Aorta (tissue), 5 donors: ENCODE results near the gene ARHGAP40. TPM values are rescaled to one million over a fixed set of nuclear protein-coding genes. Genes with fewer than 3 reads are reported as not detected.

Experiments
- ATAC-seq: fragments of 200-7000 bp; cut with Tn5 transposase; one replicate; pipeline ENCODE4 v1.9.1; 2022; ENCODE audit warnings: moderate library complexity; ENCODE audit not compliant: low FRiP score
- DNase-seq, 2 donors: peaks; one replicate each; pipeline ENCODE4 v3.0.0-alpha.2; 2020
- H3K27ac ChIP-seq, 2 donors: one replicate each; pipeline ENCODE4 v1.5.1; 2013; ENCODE audit warnings: low read length in 2 of 2, mild to moderate bottlenecking in 2 of 2, moderate library complexity in 2 of 2, control low read depth in 1 of 2, inconsistent platforms in 1 of 2, low read depth in 1 of 2
- H3K27me3 ChIP-seq, 2 donors: one replicate each; pipeline ENCODE4 v1.6.1; 2013; ENCODE audit warnings: control low read depth in 1 of 2, low read length in 1 of 2, mild to moderate bottlenecking in 1 of 2, moderate library complexity in 1 of 2; ENCODE audit not compliant: insufficient read depth in 2 of 2, control insufficient read depth in 1 of 2
- H3K36me3 ChIP-seq, 2 donors: one replicate each; pipeline ENCODE4 v1.6.1; 2013; ENCODE audit warnings: control low read depth in 1 of 2, low read length in 1 of 2, mild to moderate bottlenecking in 1 of 2; ENCODE audit not compliant: insufficient read depth in 2 of 2, control insufficient read depth in 1 of 2
- H3K4me1 ChIP-seq, 2 donors: one replicate each; pipeline ENCODE4 v1.6.1; 2013; ENCODE audit warnings: low read length in 2 of 2, control low read depth in 1 of 2, mild to moderate bottlenecking in 1 of 2, moderate library complexity in 1 of 2; ENCODE audit not compliant: insufficient read depth in 2 of 2, control insufficient read depth in 1 of 2
- H3K4me3 ChIP-seq, 2 donors: one replicate each; pipeline ENCODE4 v1.5.1; 2013; ENCODE audit warnings: low read length in 2 of 2, control low read depth in 1 of 2, mild to moderate bottlenecking in 1 of 2
- H3K9me3 ChIP-seq: one replicate; pipeline ENCODE4 v1.6.1; 2013; ENCODE audit warnings: mild to moderate bottlenecking, low read length; ENCODE audit not compliant: control insufficient read depth
- WGBS, 2 donors: extraction: QIAGEN DNeasy Blood & Tissue Kit; methylation state at CpG; one replicate each; pipeline ENCODE4 v1.1.7; 2013; 5-methylcytosine and 5-hydroxymethylcytosine counted together
- intact Hi-C, 2 donors: fragments of 100-400 bp; cut with DNase I; formaldehyde crosslinking; loops; one replicate each; pipeline versions ENCODE4 v1.14.2 to v1.15.0; 2022
- polyA plus RNA-seq, 2 donors: library from polyadenylated mRNA; stranded (reverse); fragments of 200-250 nt; gene quantifications; one replicate each; pipeline ENCODE4 v1.2.3, GENCODE V29; 2013
- total RNA-seq, 2 donors: library from RNA; stranded (reverse); fragmentation: NEBNext Ultra II Directional; extraction: Animal tissue kit (Norgen Biotek cat#: 25700); gene quantifications; one replicate each; pipeline ENCODE4 v1.2.1, GENCODE V29; 2021
- donor health status: healthy with polysubstance abuse.
- donor health status: Bipolar disorder and iron deficiency.
- donor health status: DM: no; HTN: no; CAD: no.
- donor health status: DM: no; HTN: no; CAD: no.
- donor health status: DM: yes; HTN: yes; CAD: no.

ARHGAP40 gene
- total and polyA plus RNA-seq, 4 donors, result not detected

DNA sequence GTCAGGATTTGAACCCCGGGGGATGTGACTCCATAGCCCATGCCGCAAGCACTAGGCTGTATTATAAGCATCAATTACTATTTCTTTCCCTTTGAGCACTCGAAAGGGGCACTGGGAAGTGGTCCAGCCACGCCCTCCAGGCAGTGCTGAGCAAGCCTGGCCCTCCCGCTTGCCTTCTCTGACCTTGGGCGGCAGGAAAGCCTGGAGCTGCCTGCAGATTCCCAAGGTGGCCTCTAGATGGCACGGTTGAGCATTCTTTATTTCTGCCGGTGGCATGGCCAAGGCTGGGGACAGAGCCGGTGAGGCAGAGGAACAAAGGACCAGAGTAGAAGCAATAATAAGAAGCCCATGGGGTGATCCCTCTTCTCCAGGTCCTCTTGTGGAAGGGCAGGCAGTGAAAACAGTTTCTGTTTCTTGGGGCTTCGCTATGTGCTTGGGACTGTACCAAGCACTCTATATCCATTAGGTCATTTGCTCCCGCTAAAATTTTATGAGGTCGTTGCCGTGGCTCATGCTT is 32.0 kb downstream of the ARHGAP40 start:
- Histone ChIP-seq H3K27ac (no peak overlapping the region), H3K36me3 (no peaks in the 10 kb centered on the region), H3K4me1 (no peaks in the 10 kb centered on the region), H3K9me3 (no peaks in the 10 kb centered on the region), H3K4me3 (no peak overlapping the region), H3K27me3 (no peaks in the 10 kb centered on the region)
- intact Hi-C loops, result no loop called here
- DNase-seq (no peak), ATAC-seq (no peak)
- 31 to 36% methylated on average over 13 of the region's 13 CpGs for WGBS, 2 donors

DNA sequence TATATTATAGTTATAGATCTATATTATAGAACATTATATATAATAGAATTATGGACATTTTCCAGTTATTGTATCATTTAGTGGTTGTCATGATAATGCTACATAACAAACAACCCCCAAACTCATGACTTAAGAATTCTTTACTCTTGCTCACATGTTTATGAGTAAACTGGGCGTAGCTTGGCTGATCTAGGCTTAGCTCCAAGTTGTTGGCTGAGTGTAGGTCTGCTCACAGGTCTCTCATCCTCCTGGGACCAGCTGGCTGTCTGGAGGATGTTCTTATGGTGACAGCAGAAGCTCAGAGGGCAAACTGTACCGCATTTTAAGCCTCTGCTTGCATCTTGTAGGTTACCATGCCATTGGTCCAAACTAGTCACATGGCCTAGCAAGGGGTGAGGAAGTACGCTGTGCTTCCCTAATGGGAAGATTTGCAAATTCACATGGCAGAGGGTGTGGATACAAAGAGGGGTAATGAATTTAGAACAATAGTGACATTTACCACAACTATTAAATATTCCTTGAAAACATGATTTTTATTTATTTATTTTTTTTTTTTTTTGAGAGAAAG is 34.2 kb downstream of the ARHGAP40 start:
- no peaks in the 10 kb centered on the region for H3K9me3 ChIP-seq
- H3K36me3 ChIP-seq, result no peaks in the 10 kb centered on the region
- 41 to 44% methylated on average over 3 of the region's 3 CpGs for WGBS, 2 donors
- no peaks in the 10 kb centered on the region for H3K4me1 ChIP-seq
- ATAC-seq (no peak), DNase-seq (no peak)
- no peak overlapping the region for H3K27ac ChIP-seq
- no peak overlapping the region for H3K4me3 ChIP-seq
- H3K27me3 ChIP-seq, result no peaks in the 10 kb centered on the region
- intact Hi-C loops, result no loop called here

DNA sequence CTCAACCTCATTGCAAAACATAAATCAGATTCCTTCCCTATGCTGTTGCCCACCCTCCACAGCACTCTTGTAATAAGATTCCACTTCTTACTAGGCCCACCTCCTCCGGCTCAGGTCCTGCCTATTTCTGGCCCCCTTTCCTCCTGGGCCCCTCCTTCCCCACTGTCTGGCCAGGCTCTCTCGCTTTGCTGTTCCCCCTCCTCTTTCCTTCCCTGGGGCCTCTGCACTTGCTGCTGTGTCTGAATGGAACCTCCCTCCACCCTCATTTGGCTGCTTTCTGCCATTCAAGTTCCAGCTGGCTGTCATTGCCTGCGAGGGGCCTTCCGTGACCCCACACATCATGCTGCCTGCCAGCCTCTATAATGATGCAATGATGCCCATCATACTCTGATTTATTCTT is 38.9 kb downstream of the ARHGAP40 start:
- no peaks in the 10 kb centered on the region for H3K27me3 ChIP-seq
- 14 to 19% methylated on average over 4 of the region's 4 CpGs for WGBS, 2 donors
- intact Hi-C loops, result loop anchor here in 1 of 2 donors (10.0 kb wide), 2 partner anchors 114 to 144 kb away; no protein-coding TSS in a partner anchor
- no peak overlapping the region for H3K4me3 ChIP-seq
- H3K36me3 ChIP-seq, result no peaks in the 10 kb centered on the region
- H3K9me3 ChIP-seq, result no peaks in the 10 kb centered on the region
- H3K27ac ChIP-seq, result no peak overlapping the region
- no peak for ATAC-seq
- no peaks in the 10 kb centered on the region for H3K4me1 ChIP-seq
- DNase-seq, result no peak

DNA sequence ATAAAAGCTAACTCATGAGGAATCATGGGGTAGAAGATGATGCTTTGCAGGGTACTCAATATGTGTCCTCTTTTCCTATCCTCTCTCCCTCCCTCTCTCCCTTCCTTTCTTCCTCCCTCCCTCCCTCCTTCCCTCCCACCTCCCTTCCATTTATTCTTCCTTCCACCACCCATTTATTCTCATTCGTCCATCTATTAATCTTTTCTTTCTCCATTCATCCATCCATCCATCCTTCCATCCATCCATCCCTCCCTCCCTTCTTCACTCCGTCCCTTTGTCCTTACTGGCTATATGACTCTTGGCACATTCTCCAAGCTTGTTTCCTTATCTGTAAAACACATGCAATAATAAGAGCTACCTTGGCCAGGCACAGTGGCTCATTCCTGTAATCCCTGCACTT is 40.9 kb downstream of the ARHGAP40 start:
- DNase-seq (no peak), ATAC-seq (no peak)
- Histone ChIP-seq H3K27ac (no peak overlapping the region), H3K4me1 (no peaks in the 10 kb centered on the region), H3K4me3 (no peak overlapping the region), H3K27me3 (no peaks in the 10 kb centered on the region), H3K36me3 (no peaks in the 10 kb centered on the region), H3K9me3 (no peaks in the 10 kb centered on the region)
- WGBS, 2 donors, result 73 to 82% methylated on average over 2 of the region's 2 CpGs
- intact Hi-C loops, result loop anchor here in 1 of 2 donors (10.0 kb wide), 2 partner anchors 112 to 142 kb away; no protein-coding TSS in a partner anchor

DNA sequence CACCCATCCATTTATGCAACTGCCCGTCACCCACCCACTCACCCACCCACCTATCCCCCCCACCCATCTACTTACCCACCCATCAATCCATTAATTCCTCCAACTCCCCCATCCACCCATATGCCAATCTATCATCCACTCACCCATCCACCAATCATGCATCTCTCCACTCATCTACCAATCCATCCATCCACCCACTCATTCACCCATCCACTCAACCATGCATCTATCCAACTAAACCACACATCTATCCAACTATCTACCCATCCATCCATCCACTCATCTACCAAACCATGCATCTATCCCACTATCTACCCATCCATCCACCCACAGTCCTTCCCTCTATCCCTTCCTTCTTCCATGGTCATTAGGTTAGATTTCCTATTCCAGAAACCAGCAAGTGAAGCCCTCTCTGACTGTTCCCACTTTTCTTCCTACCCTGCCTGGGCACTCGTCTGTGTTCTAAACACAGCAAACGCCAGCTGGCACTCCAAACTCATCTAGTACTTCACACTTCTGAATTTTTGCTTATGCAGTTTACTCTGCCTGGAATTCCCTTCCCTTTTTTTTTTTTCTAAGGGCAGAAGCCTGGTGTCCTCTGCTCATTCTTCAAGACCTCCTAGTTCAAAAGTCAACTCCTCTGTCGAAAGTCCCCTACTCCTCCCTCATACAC is 43.1 kb downstream of the ARHGAP40 start:
- ATAC-seq, result no peak
- no peak overlapping the region for H3K4me3 ChIP-seq
- no peaks in the 10 kb centered on the region for H3K4me1 ChIP-seq
- H3K27me3 ChIP-seq, result no peaks in the 10 kb centered on the region
- no peak overlapping the region for H3K27ac ChIP-seq
- no peak for DNase-seq
- H3K36me3 ChIP-seq, result no peaks in the 10 kb centered on the region
- intact Hi-C loops, result loop anchor here (5.0 to 10.0 kb wide), 4 partner anchors 103 to 248 kb away; partner anchors contain the start of gene ACTR5 (in 1 of the 2)
- H3K9me3 ChIP-seq, result no peaks in the 10 kb centered on the region
- WGBS, 2 donors, result 41 to 45% methylated on average over 4 of the region's 4 CpGs

DNA sequence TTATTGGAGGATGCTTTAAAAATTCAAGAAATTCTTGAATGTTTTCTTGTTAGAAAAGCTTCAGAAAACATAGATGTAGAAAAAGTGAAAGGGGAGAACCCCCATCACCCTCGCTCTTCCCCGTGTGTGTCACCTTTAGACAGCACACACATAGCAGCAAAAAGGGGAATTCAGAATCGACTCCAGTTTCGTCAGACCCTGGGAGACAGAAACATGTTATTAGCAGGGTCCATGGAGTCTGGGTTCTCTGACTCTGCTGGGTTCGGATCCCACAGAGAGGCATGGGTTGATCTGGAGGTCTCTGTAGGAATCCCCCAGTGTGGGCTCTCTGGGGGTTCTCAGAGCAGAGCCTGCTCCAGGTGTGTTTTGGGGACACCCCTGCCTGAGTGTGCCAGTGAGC is 43.7 kb downstream of the ARHGAP40 start:
- Histone ChIP-seq H3K36me3 (no peaks in the 10 kb centered on the region), H3K4me1 (no peaks in the 10 kb centered on the region), H3K27ac (no peak overlapping the region), H3K4me3 (no peak overlapping the region), H3K27me3 (no peaks in the 10 kb centered on the region), H3K9me3 (no peaks in the 10 kb centered on the region)
- DNase-seq (no peak), ATAC-seq (no peak)
- WGBS, 2 donors, result 46 to 57% methylated on average over 5 of the region's 5 CpGs
- intact Hi-C loops, result loop anchor here (5.0 to 10.0 kb wide), 4 partner anchors 102 to 247 kb away; partner anchors contain the start of gene ACTR5 (in 1 of the 2)

DNA sequence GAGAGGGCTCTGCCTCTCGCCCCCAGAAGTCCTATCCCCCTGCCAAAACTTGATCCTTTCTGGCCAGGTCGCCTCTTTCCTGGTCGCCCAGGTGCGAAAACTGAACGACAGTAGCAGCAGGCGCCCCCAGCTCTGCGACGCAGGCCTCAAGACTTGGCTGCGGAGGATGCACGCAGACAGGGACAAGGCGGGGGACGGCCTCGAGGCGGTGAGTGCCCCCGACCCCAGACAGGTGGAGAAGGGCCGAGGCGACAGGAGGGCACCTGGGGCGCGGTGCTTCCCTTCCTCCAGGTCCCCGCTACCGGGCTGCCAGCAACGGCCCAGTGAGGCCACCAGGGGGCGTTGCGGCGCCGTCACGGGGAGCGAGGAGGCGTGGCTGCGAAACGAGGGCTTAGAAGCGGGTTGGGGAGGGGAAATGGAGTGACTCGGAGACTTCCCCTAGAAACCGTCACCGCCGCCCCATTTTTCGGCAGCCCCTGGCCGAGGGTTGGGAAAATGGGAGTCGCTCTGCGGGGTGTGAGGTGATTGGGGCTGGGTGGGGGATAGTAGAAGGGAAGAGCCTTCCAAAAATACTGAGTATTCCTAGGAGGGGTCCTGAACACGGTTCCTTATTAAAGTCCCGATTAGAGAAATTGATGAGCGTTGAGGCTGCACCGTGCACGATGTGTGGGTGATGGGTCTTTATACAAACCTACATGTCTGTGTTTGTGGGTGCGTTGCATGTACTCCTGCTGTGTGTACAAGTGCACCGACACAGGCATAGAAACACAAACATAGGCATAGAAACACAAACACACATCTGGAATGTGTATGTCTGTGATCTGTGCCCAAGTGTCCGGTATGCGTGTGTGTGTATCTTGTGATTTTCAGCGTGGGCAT is 44.6 kb downstream of the ARHGAP40 start:
- DNase-seq, result peak; percentile 81 to 93
- H3K4me3 ChIP-seq, result no peak overlapping the region
- no peaks in the 10 kb centered on the region for H3K36me3 ChIP-seq
- H3K27ac ChIP-seq, result no peak overlapping the region
- 1 to 3% methylated on average over 49 to 50 of the region's 50 CpGs for WGBS, 2 donors
- H3K9me3 ChIP-seq, result no peaks in the 10 kb centered on the region
- no peaks in the 10 kb centered on the region for H3K27me3 ChIP-seq
- ATAC-seq, result peak; percentile 86
- intact Hi-C loops, result loop anchor here (1.0 to 10.0 kb wide), 6 partner anchors 101 to 247 kb away; partner anchors contain the start of gene ACTR5 (in 1 of the 2)
- H3K4me1 ChIP-seq, result no peaks in the 10 kb centered on the region

DNA sequence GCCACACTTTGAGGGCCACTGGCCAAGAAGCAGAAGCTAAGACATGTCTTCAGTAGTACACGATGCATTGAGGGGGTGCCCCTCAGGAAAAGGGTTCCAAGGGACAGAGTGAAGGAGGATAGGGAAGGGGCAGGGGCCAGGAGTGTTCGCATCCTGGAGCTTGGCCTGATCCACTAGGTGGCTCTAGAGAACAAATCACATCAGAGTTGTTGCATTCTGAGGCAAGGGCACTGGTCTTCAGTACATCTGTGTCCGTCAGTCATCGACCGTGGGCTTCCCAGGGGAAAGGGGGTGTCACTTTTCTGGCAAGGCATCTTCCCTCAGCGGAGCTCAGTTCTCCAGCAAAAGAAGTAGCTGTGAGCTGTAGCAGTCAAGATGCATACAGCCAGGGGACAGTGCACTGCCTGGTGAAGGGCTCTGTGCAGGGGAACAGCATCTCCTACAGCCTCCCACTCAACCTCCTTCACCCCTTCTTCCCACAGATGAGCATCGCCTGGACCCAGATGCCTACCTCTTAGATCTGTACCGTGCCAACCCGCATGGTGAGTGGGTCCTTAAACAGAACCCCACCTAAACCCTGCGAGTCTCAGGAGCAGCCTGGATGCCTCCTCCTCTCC is 47.8 kb downstream of the ARHGAP40 start:
- WGBS, 2 donors, result 21 to 24% methylated on average over 10 of the region's 10 CpGs
- peaks cover 2% of the 10 kb centered on the region for H3K9me3 ChIP-seq
- ATAC-seq, result no peak
- intact Hi-C loops, result loop anchor here (5.0 to 10.0 kb wide), 4 partner anchors 98 to 243 kb away; partner anchors contain the start of gene ACTR5 (in 1 of the 2)
- no peak overlapping the region for H3K27ac ChIP-seq
- no peaks in the 10 kb centered on the region for H3K36me3 ChIP-seq
- no peaks in the 10 kb centered on the region for H3K4me1 ChIP-seq
- no peak overlapping the region for H3K4me3 ChIP-seq
- DNase-seq, result no peak
- no peaks in the 10 kb centered on the region for H3K27me3 ChIP-seq
